Endothelial cell of umbilical vein (primary cell): ENCODE data around the gene HIVEP1. TPM values are rescaled to one million over a fixed set of nuclear protein-coding genes. Genes with fewer than 3 reads are reported as not detected.

Experiments used
- BruUV-seq: library from RNA; stranded (reverse); fragments of 400-500 nt; replicated peaks from 2 replicates; lab custom pipeline; 2021; lab: Mats Ljungman, UMichigan
- CTCF ChIA-PET: fragments of 300-600, 350-600 bp; sonication (Branson Sonifier 250); formaldehyde crosslinking; loops from one replicate; lab custom pipeline; 2021; ENCODE audit warnings: antibody characterized with exemption, inconsistent platforms; lab: Charles Lee
- POLR2A ChIA-PET: fragments of 300-600, 350-600 bp; sonication (Branson Sonifier 250); formaldehyde crosslinking; loops from one replicate; lab custom pipeline; 2021; ENCODE audit warnings: antibody characterized with exemption, inconsistent platforms; lab: Charles Lee
- DNase-seq: peaks from one replicate; pipeline ENCODE4 v3.0.0-alpha.2; 2011; ENCODE audit warnings: low read depth, low spot score
- FAIRE-seq: peaks from 2 replicates; lab custom pipeline; 2011; peaks lifted over from hg19 to GRCh38; lab: Jason Lieb, UNC
- H2AFZ ChIP-seq: 2 replicates; pipeline ENCODE4 v1.6.0; 2012; ENCODE audit warnings: low read depth, low read length, control low read depth, inconsistent platforms
- H3K27ac ChIP-seq: 2 replicates; pipeline ENCODE4 v1.5.1; 2011; ENCODE audit warnings: low read depth, mild to moderate bottlenecking, control low read depth, low read length, moderate library complexity; ENCODE audit not compliant: insufficient read depth
- H3K27me3 ChIP-seq, 2 experiments: 2 replicates each; pipeline versions ENCODE4 v1.6.0 to v1.6.1; 2011; ENCODE audit warnings: low read length in 2 of 2, mixed read lengths in 1 of 2; ENCODE audit not compliant: control insufficient read depth in 2 of 2, insufficient read depth in 2 of 2
- H3K36me3 ChIP-seq, 2 experiments: 2 replicates in 1 of 2; 3 replicates in 1 of 2; pipeline ENCODE4 v1.5.1; 2011; ENCODE audit warnings: low read length in 2 of 2, mild to moderate bottlenecking in 1 of 2, moderate library complexity in 1 of 2; ENCODE audit not compliant: control insufficient read depth in 2 of 2, insufficient read depth in 2 of 2; ENCODE audit errors: extremely low read depth in 1 of 2
- H3K4me1 ChIP-seq: 3 replicates; pipeline ENCODE4 v1.5.1; 2011; ENCODE audit warnings: mild to moderate bottlenecking, low read length; ENCODE audit not compliant: control insufficient read depth, insufficient read depth; ENCODE audit errors: extremely low read depth
- H3K4me2 ChIP-seq: 2 replicates; pipeline ENCODE4 v1.6.1; 2011; ENCODE audit warnings: low read length, control low read depth, mixed read lengths; ENCODE audit not compliant: insufficient read depth
- H3K4me3 ChIP-seq, 3 experiments: fragments of 200-600 bp in 1 of 3; sonication (generic), shearing (Covaris generic) in 1 of 3; replicated peaks in 1 of 3; 2 replicates each; pipeline ENCODE4 v1.5.1; 2011 to 2016; ENCODE audit warnings: control low read depth in 3 of 3, low read length in 3 of 3, mild to moderate bottlenecking in 2 of 3, inconsistent platforms in 1 of 3, low read depth in 1 of 3, moderate library complexity in 1 of 3; ENCODE audit not compliant: insufficient read depth in 1 of 3
- H3K79me2 ChIP-seq: 2 replicates; pipeline ENCODE4 v1.6.0; 2012; ENCODE audit warnings: low read length, inconsistent platforms; ENCODE audit not compliant: control insufficient read depth, insufficient read depth
- H3K9ac ChIP-seq: replicated peaks from 2 replicates; pipeline ENCODE3; 2011; ENCODE audit warnings: low read length, control low read depth; ENCODE audit not compliant: insufficient read depth; ENCODE audit errors: extremely low read depth
- H3K9me1 ChIP-seq: replicated peaks from 3 replicates; pipeline ENCODE4 v1.6.0; 2011; ENCODE audit warnings: mild to moderate bottlenecking, low read length; ENCODE audit not compliant: control insufficient read depth, insufficient read depth; ENCODE audit errors: extremely low read depth
- H3K9me3 ChIP-seq: replicated peaks from 2 replicates; pipeline ENCODE4 v1.5.1; 2012; ENCODE audit warnings: low read length, inconsistent platforms; ENCODE audit not compliant: control insufficient read depth, insufficient read depth
- H4K20me1 ChIP-seq: replicated peaks from 2 replicates; pipeline ENCODE3; 2011; ENCODE audit warnings: mild to moderate bottlenecking, low read length; ENCODE audit not compliant: control insufficient read depth, insufficient read depth; ENCODE audit errors: extremely low read depth
- EZH2 ChIP-seq: IDR thresholded peaks from 2 replicates; pipeline ENCODE4 v1.6.1; 2012; ENCODE audit warnings: borderline replicate concordance, low read depth, mild to moderate bottlenecking, moderate library complexity, low read length, inconsistent platforms; ENCODE audit not compliant: severe bottlenecking
- FOS ChIP-seq: IDR thresholded peaks from 2 replicates; pipeline ENCODE4 v1.6.1; 2011; ENCODE audit warnings: mild to moderate bottlenecking, low read length, moderate library complexity, borderline replicate concordance; ENCODE audit not compliant: insufficient read depth
- GATA2 ChIP-seq: IDR thresholded peaks from 2 replicates; pipeline ENCODE4 v1.7.0; 2011; ENCODE audit warnings: low read depth, mild to moderate bottlenecking, moderate library complexity, mixed read lengths, low read length; ENCODE audit not compliant: insufficient read length, insufficient read depth
- JUN ChIP-seq: IDR thresholded peaks from 2 replicates; pipeline ENCODE4 v1.6.1; 2011; ENCODE audit warnings: borderline replicate concordance, low read depth; ENCODE audit not compliant: insufficient read length, insufficient read depth
- MYC ChIP-seq: IDR thresholded peaks from one replicate; pipeline ENCODE4 v1.6.1; 2011; ENCODE audit warnings: mild to moderate bottlenecking, low read depth, low read length
- POLR2A ChIP-seq: IDR thresholded peaks from 2 replicates; pipeline ENCODE4 v1.6.1; 2012; ENCODE audit warnings: low read depth, mild to moderate bottlenecking, control low read depth, low read length
- POLR2AphosphoS5 ChIP-seq: IDR thresholded peaks from 2 replicates; pipeline ENCODE4 v1.6.1; 2012; ENCODE audit warnings: low read depth, mild to moderate bottlenecking, control low read depth, low read length, moderate library complexity; ENCODE audit not compliant: insufficient read depth
- dilution Hi-C: fragments of 300-500 bp; cut with MboI; formaldehyde crosslinking; loops from one replicate; pipeline ENCODE4 v1.15.0; 2019; ENCODE audit warnings: low sequenced_read_pairs; ENCODE audit not compliant: extremely low pct_ligation_motif_present
- intact Hi-C: fragments of 100-400 bp; cut with micrococcal nuclease; formaldehyde crosslinking; loops from one replicate; pipeline ENCODE4 v1.10.0; 2022
- polyA plus RNA-seq, 4 experiments: library from polyadenylated mRNA; depleted of rRNA in 3 of 4; stranded (reverse) in 3 of 4; unstranded in 1 of 4; fragments of >200 nt; gene quantifications; 2 replicates each; pipeline versions ENCODE4 v1.2.1 to v1.2.3, GENCODE V29; 2011 to 2012; ENCODE audit warnings: missing spikeins in 1 of 4
- total RNA-seq: library from RNA; stranded (reverse); gene quantifications from 2 replicates; pipeline ENCODE4 v1.2.3, GENCODE V29; 2021
- TF ChIP-seq, protein P1 (sequence below), 2 donors: IDR thresholded peaks; 1 replicate in 1 of 2; 2 replicates in 1 of 2; pipeline ENCODE4 v1.5.1; 2011; ENCODE audit warnings: low read length in 2 of 2, mild to moderate bottlenecking in 2 of 2, moderate library complexity in 2 of 2, control low read depth in 1 of 2, inconsistent platforms in 1 of 2, low read depth in 1 of 2; ENCODE audit not compliant: insufficient read depth in 1 of 2; ENCODE audit errors: extremely low read depth in 1 of 2
- TF ChIP-seq, protein P2 (sequence below): IDR thresholded peaks from 2 replicates; pipeline ENCODE4 v1.6.1; 2011; ENCODE audit not compliant: insufficient read depth, insufficient read length

Gene HIVEP1
- total and polyA plus RNA-seq, 2 donors (not counting 3 experiments of a cell fraction or from before 2014, with no cell fraction given) = 33.5 to 49.2 TPM

DNA sequence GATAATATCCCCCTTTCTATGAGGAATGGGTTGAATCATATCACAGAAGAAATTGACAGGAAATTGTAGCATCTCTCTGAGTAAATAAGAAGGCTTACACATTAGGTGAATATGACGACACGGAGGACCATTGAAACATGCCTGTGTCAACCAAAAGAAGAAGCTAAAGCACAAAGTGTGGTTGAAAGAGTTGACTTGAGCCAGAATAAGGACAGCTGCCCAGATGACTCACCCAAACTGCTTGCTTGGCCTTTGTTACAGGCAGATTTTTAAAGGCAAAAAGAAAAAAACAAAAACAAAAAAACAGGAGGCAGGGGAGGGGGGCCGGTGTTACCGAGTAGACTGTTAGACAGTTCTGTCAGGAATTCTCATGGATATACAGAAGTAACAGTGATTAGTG lies 148.2 kb downstream of the HIVEP1 start:
- TF ChIP-seq POLR2AphosphoS5 = no peak
- TF ChIP-seq EZH2 = no peak
- no peak for TF ChIP-seq GATA2
- TF ChIP-seq JUN = peak; percentile 19
- TF ChIP-seq, protein P1, sequence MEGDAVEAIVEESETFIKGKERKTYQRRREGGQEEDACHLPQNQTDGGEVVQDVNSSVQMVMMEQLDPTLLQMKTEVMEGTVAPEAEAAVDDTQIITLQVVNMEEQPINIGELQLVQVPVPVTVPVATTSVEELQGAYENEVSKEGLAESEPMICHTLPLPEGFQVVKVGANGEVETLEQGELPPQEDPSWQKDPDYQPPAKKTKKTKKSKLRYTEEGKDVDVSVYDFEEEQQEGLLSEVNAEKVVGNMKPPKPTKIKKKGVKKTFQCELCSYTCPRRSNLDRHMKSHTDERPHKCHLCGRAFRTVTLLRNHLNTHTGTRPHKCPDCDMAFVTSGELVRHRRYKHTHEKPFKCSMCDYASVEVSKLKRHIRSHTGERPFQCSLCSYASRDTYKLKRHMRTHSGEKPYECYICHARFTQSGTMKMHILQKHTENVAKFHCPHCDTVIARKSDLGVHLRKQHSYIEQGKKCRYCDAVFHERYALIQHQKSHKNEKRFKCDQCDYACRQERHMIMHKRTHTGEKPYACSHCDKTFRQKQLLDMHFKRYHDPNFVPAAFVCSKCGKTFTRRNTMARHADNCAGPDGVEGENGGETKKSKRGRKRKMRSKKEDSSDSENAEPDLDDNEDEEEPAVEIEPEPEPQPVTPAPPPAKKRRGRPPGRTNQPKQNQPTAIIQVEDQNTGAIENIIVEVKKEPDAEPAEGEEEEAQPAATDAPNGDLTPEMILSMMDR (IDR thresholded peaks at IDR 0.05; ENCODE audit: extremely low read depth in 1 of 2, insufficient read depth in 1 of 2, low read depth in 1 of 2, low read length in 2 of 2) = no peak
- TF ChIP-seq MYC = no peak
- TF ChIP-seq, protein P2, sequence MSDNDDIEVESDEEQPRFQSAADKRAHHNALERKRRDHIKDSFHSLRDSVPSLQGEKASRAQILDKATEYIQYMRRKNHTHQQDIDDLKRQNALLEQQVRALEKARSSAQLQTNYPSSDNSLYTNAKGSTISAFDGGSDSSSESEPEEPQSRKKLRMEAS = no peak
- peak; percentile 50 for TF ChIP-seq FOS
- TF ChIP-seq POLR2A = no peak
- FAIRE-seq = peak; percentile 37
- Histone ChIP-seq H3K27ac (no peak overlapping the region), H3K27me3 (no peaks in the 10 kb centered on the region), H4K20me1 (no peaks in the 10 kb centered on the region), H3K36me3 (peaks cover 11 to 17% of the 10 kb centered on the region in 2 experiments), H3K9ac (no peak overlapping the region), H3K9me3 (no peaks in the 10 kb centered on the region), H3K4me3 (no peak overlapping the region), H3K79me2 (peaks cover 4% of the 10 kb centered on the region), H2AFZ (no peak overlapping the region), H3K4me1 (no peaks in the 10 kb centered on the region), H3K4me2 (no peak overlapping the region), H3K9me1 (no peaks in the 10 kb centered on the region)
- peak; percentile 58 for DNase-seq
- POLR2A ChIA-PET = no interaction called here
- intact Hi-C loops (no loop called here), dilution Hi-C loops (no loop called here)
- no TSS peak for BruUV-seq
- CTCF ChIA-PET = interaction anchor here (0.6 to 2.2 kb wide), 6 partner anchors 11 to 457 kb away, joined by 3 to 6 read pairs (median 4); partner anchors contain the start of gene EDN1
